NCI-H2227 (cell line): Measurements from ENCODE around the gene KNCN.

ENCODE experiments used
- DNase-seq: peaks from one replicate; lab custom pipeline; 2025; ENCODE audit not compliant: unreplicated experiment; lab: John Stamatoyannopoulos, UW

The KNCN gene

GRCh38 chr1:46551597-46552095, at the start of gene KNCN:
Gene KNCN, minus strand, starts transcription at chr1:46551647. Its CDS starts 432 bp downstream, at chr1:46551215.
- DNase-seq: no peak

GRCh38 chr1:46599059-46599970, 47.9 kb upstream of the KNCN start:
- DNase-seq: no peak

DNA sequence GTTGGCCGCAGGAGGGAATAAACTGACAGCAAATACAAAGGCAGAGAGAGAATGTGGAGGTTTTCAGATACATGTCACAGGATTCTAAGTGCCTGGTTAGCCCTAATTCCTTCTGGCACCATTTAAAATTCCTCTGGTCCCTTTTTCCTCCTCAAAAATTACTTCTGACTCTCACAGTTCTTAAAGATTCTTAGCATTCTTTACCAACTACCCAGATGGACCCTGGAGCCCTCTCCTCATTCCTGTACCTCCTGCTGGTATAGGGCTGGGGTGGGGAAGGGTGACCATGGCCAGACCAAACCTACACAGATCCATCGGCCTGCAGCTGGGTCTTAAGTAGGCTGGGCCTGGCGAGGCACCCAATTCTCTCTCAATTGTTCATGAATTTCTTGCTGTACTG, 45.4 kb upstream of the KNCN start:
- DNase-seq: no peak

- DNase-seq: no peak
Observed at GRCh38 chr1:46596036-46596435, 44.6 kb upstream of the KNCN start.

DNA sequence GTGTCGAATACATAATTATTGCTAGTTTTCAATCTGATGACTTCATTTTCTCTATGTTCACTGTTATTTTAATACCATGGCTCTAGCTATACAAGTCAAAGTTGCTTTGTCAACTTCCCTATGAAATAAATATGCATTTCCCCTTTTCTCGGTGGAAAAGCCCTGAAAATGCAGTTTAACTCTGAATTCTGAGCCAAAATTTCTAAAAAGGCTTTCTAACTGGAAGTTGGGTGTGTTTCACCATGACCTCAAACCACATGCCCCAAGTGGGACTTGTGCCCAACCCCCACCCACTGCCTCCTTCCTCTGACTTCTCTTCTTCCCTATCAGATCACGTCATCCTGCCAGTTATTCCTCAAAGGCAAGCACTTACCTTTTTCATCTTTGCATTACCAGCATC, 43.7 kb upstream of the KNCN start:
- DNase-seq: no peak

DNA sequence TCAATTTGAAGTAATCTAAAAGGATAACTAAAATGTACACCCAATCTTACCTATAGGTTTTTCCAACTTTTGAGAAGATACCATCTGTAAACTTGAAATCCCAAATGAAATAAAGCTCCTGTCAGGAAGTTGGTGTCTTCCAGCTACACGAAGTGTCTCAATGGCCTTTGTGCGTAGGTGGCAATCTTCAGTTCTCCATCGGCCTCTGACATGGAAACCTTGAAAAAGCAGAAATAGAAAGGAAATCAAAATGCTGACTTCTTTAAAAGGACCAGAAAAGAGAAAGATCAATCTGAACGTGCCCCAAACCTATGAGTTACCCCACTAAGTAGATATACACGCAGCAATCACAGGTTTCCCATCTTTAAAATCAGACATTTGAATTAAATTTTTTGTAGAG, 42.6 kb upstream of the KNCN start:
- DNase-seq: no peak

- no peak for DNase-seq
Observed at GRCh38 chr1:46592823-46593222, 41.4 kb upstream of the KNCN start.

GRCh38 chr1:46589529-46589928, 38.1 kb upstream of the KNCN start:
- DNase-seq: no peak

DNA sequence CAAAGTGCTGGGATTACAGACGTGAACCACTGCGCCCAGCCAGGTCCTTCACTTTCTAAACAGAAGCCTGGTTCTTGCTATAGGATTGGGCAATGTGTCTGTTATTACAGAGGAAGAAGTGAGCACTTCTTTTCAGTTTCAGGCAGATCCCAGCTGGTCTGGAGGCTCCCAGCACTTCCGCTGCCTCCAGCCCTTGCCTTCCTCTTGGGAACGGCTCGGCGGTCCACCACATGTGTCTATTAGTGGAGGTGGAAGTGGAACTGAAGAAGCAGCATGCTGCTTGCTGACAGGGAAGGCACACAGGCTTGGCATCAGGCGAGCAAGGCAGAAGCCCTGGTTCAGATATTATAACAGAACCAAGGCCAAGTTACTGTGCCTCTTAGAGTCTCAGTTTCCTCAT, 35.6 kb upstream of the KNCN start:
- no peak for DNase-seq

GRCh38 chr1:46585312-46585938, 34.0 kb upstream of the KNCN start:
- DNase-seq: no peak

DNA sequence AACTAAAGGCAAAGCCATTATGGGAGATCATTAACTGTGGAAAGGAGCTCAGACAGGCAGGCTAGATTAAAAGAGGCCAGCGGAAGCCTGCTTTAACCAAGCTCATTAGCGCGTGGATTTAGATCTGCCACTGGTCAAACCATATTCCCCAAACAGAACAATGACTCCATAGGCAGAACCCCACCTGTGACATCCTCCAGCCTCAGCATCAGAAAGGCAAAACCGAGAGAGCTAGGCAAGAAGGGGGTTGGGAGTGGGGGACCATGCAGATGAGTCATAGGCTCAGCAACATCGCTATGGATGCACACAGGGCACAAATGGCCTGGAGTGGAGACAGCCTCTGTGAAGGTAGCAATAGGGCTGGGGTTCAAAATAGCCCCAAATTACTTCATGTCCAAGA, 32.0 kb upstream of the KNCN start:
- no peak for DNase-seq

GRCh38 chr1:46582972-46583371, 31.5 kb upstream of the KNCN start:
- no peak for DNase-seq

- peak; percentile 57 for DNase-seq
Observed at GRCh38 chr1:46581681-46582455, 30.4 kb upstream of the KNCN start.

- DNase-seq: no peak
Observed at GRCh38 chr1:46580140-46580903, 28.9 kb upstream of the KNCN start.

- DNase-seq: no peak
Observed at GRCh38 chr1:46577671-46578070, 26.2 kb upstream of the KNCN start.

- DNase-seq: no peak
Observed at GRCh38 chr1:46576596-46576995, 25.1 kb upstream of the KNCN start.

GRCh38 chr1:46575778-46576177, 24.3 kb upstream of the KNCN start:
- no peak for DNase-seq

DNA sequence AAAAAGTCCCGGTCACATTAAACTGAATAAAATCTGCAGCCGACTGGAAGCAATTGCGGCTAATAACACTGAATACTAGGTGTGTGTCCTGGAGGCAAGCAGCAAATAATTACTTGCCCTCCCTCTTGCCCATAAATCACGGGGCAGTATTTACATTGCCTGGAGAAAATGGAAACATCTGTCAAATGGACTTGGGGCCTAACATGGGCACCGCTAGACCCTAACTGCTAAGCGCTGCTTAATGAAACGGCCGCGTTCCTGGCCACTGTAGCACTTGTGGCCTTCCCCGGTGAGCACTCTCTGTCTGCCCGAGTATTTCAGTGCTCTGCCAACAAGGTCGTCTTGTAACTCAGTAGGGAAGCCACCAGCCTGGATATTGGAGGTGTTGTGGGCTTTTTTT, 23.9 kb upstream of the KNCN start:
- DNase-seq: peak; percentile 93

DNA sequence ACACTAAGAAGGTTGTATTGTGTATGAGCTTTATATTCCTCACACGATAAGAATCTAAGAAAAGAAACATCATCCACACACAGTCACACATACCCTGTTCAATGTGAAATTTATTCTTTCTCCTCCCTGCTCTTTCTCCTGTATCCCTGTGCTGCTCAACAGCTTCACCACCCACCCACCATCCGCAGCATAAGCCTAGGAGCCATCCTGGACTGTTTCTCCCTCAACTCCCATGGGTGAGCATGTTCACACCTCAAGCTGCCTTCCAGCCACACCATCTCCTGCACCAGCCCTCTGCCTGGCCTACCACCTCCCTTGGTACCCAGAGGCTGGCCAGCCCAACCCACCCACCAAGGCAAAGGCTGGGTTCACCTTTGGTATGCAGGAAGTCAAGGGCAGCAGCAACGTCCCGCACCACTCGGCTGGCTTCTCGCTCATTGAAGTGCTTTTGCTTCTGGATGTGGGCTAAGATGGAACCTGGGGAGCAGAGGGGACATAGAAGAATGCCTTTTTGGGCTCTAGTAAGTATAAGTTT, 20.3 kb upstream of the KNCN start:
- DNase-seq: no peak

DNA sequence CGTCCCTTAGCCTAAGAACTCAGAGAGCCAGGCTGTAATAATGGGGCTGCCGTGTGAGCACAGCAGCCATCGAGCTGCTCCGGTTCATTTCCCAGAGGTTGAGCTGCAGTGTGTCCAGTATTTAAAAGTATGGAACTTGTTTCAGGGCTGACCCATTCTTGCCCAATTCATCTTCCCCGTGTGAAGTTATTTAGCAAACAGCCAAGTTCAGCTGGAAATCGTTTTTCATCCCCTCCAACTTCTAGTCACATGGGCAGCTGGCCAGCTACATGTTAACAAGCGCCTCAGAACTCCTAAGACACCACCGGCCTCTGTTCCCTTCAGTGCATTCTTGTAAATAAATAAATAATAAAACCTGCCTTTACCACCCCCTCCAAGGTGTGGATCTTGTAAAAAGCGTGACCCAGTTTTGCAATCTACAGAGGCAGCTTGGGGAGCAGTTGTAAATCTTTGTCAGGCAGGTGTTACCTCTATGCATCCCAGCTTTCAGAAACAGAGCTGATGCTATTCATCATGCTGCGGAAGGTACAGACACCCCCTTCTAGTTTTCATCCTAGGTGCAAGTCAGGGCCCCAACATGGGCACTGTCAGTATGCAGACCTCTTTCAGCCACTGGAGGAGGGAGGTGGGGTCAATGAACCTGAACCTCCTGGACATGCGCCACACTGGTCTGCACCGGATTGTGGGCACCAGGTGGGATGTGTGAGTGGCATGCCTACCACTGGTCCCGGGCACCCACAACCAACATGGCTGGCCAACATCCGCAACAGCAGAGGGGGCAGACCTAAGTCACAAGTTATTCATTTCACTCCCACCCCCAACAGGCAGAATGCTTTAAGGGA, 18.7 kb upstream of the KNCN start:
- DNase-seq: no peak
